ENCODE data around the gene TMEM120B. TPM values are rescaled to one million over a fixed set of nuclear protein-coding genes. Genes with fewer than 3 reads are reported as not detected.

Gene TMEM120B
- total RNA-seq, 1 donor, result 8.3 TPM

DNA sequence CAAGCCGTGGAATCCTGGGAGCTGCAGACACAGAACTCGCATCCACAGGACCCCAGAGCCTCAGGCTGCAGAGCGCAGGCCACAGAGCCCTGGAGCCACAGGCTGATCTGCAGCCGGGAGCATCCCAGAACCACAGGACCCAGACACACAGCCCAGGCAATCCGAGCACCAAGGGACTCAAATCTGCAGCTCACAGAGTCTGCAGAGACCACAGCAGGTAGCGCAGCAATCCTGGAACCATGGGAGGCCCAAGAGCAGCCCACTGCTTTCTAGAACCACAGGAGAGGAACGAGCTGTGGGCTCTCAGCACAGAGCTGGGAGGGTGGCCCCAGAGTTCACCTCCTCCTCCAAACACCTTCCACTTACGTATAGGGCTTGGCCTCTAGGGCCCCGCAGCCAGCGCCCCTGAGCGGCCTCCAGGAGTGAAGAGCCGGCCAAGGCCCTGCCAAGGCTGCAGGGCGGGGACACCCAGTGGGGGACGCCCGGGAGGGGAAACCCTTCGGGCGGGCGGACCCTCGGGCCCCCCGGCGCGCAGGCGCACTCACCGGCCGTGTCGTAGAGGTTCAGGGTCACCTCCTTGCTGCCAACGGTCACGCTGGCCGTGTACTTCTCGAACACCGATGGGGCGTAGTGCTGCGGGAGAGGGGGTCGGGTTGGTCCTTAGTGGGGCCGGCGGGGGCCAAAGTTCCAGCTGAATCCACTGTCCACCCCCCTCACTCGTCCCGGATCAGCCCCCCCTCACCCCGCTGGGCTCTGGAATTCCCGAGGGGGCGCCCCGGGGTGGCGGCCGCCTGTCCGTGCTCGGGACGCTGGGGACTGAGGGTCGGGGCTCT, 80.3 kb downstream of the TMEM120B start:
- Histone ChIP-seq H3K4me3 (ENCODE audit: insufficient read depth, low read length) (peak overlapping the region; percentile 77), H3K4me2 (ENCODE audit: insufficient read depth, low read length) (peak overlapping the region; percentile 95), H3K27me3 (ENCODE audit: insufficient read depth, low read length) (no peaks in the 10 kb centered on the region), H3K4me1 (ENCODE audit: insufficient read depth, low read length) (peaks cover 28% of the 10 kb centered on the region), H3K79me2 (ENCODE audit: insufficient read depth, low read length) (peaks cover 26% of the 10 kb centered on the region), H4K20me1 (ENCODE audit: insufficient read depth, low read length) (peaks cover 12% of the 10 kb centered on the region), H3K9me3 (ENCODE audit: low read depth, low read length) (no peaks in the 10 kb centered on the region), H2AFZ (ENCODE audit: low read length) (no peak overlapping the region), H3K27ac (ENCODE audit: low read depth, low read length) (no peak overlapping the region), H3K36me3 (ENCODE audit: insufficient read depth, low read length) (no peaks in the 10 kb centered on the region)
- peak; percentile 51 for DNase-seq (ENCODE audit: insufficient read length, low spot score, missing footprints)
- TF ChIP-seq, protein P1, sequence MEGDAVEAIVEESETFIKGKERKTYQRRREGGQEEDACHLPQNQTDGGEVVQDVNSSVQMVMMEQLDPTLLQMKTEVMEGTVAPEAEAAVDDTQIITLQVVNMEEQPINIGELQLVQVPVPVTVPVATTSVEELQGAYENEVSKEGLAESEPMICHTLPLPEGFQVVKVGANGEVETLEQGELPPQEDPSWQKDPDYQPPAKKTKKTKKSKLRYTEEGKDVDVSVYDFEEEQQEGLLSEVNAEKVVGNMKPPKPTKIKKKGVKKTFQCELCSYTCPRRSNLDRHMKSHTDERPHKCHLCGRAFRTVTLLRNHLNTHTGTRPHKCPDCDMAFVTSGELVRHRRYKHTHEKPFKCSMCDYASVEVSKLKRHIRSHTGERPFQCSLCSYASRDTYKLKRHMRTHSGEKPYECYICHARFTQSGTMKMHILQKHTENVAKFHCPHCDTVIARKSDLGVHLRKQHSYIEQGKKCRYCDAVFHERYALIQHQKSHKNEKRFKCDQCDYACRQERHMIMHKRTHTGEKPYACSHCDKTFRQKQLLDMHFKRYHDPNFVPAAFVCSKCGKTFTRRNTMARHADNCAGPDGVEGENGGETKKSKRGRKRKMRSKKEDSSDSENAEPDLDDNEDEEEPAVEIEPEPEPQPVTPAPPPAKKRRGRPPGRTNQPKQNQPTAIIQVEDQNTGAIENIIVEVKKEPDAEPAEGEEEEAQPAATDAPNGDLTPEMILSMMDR (IDR thresholded peaks at IDR 0.05; ENCODE audit: extremely low read depth, low read depth, low read length), result no peak

DNA sequence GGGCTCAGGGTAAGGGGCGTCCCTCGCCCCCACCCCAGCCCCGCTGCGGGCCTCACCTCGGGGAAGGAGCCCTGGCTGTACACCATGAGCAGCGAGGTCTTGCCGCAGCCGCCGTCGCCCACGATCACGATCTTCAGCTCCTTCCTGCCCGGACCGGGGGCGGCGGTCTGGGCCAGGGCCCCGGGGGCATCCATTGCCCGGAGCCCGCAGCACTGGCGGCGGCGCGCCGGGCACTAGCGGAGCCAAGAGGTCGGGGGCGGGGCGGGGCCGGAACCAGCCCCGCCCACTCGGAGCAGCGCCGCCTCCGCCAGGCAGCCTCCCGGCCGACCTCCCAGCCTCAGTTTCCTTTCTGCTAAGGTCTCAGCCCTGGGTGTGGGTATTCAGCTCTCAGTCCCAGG, 80.9 kb downstream of the TMEM120B start, which contains the start of gene RHOF:
RHOF (minus strand) TSS at position 249 of the 398 bp plus-strand sequence; CDS start at position 194, 55 bp downstream.
- Histone ChIP-seq H3K27ac (ENCODE audit: low read depth, low read length) (peak within 1 kb of the TSS; percentile 65), H3K4me2 (ENCODE audit: insufficient read depth, low read length) (peak within 1 kb of the TSS; percentile 95), H3K4me1 (ENCODE audit: insufficient read depth, low read length) (peaks cover 34% of the 10 kb centered on the region), H3K27me3 (ENCODE audit: insufficient read depth, low read length) (no peaks in the 10 kb centered on the region), H3K4me3 (ENCODE audit: insufficient read depth, low read length) (peak within 1 kb of the TSS; percentile 77), H3K36me3 (ENCODE audit: insufficient read depth, low read length) (no peaks in the 10 kb centered on the region), H3K9me3 (ENCODE audit: low read depth, low read length) (no peaks in the 10 kb centered on the region), H3K79me2 (ENCODE audit: insufficient read depth, low read length) (peaks cover 32% of the 10 kb centered on the region), H2AFZ (ENCODE audit: low read length) (peak within 1 kb of the TSS; percentile 81), H4K20me1 (ENCODE audit: insufficient read depth, low read length) (peaks cover 18% of the 10 kb centered on the region)
- peak; percentile 71 for DNase-seq (ENCODE audit: insufficient read length, low spot score, missing footprints)
- TF ChIP-seq, protein P1 (IDR thresholded peaks at IDR 0.05; ENCODE audit: extremely low read depth, low read depth, low read length), result no peak

DNA sequence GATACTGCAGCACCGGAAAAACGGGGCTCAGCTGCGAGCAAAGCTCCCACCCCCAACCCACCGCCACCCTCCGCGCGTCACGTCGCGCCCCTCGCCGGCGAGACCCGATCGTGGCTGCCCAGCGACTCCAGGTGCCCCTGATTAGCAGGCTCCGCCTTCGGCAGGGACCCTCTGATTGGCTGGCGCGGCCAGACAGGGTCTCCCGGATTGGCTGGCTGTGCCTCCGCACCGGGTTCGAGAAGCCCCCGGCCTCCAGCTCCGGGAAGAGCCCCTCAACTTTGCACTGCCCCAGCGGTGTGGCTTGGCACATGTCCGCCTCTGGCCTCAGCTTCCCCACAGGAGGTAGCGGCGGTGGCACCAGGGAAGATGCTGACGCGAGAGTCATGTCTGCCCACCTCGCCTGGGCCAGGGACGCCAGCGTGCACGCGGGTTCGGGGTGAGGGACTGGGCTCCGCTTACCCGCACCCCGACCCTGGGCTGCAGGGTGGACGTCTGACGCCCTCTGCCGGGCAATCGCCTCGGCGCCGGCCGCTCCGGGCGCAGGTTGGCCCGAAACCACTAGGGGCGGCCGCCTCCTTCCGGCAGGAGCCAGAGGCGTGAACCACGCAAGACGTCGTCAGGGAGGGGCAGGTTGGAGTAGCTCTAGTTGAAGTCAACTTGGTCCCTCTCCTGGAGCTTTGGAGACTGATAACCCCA, 81.4 kb downstream of the TMEM120B start:
- Histone ChIP-seq H3K4me1 (ENCODE audit: insufficient read depth, low read length) (peaks cover 40% of the 10 kb centered on the region), H3K27me3 (ENCODE audit: insufficient read depth, low read length) (no peaks in the 10 kb centered on the region), H2AFZ (ENCODE audit: low read length) (peak overlapping the region; percentile 81), H3K36me3 (ENCODE audit: insufficient read depth, low read length) (no peaks in the 10 kb centered on the region), H4K20me1 (ENCODE audit: insufficient read depth, low read length) (peaks cover 19% of the 10 kb centered on the region), H3K27ac (ENCODE audit: low read depth, low read length) (peak overlapping the region; percentile 65), H3K79me2 (ENCODE audit: insufficient read depth, low read length) (peaks cover 38% of the 10 kb centered on the region), H3K9me3 (ENCODE audit: low read depth, low read length) (no peaks in the 10 kb centered on the region), H3K4me2 (ENCODE audit: insufficient read depth, low read length) (peak overlapping the region; percentile 95), H3K4me3 (ENCODE audit: insufficient read depth, low read length) (peak overlapping the region; percentile 77)
- DNase-seq (ENCODE audit: insufficient read length, low spot score, missing footprints), result peak; percentile 99
- TF ChIP-seq, protein P1 (IDR thresholded peaks at IDR 0.05; ENCODE audit: extremely low read depth, low read depth, low read length), result peak; percentile 99

Measured in osteoblast (primary cell).